8988T (cell line): ENCODE results near the gene DISP2.

ENCODE experiments used
- DNase-seq: peaks from one replicate; pipeline ENCODE4 v3.0.0; 2011

DISP2 gene

GRCh38 chr15:40327457-40327856 is 30.6 kb upstream of the DISP2 start:
- no peak for DNase-seq

- no peak for DNase-seq
These were observed 29.8 kb upstream of the DISP2 start for GRCh38 chr15:40328176-40328575.

- no peak for DNase-seq
These were observed 29.3 kb upstream of the DISP2 start for GRCh38 chr15:40328751-40329150.

- DNase-seq, result no peak
These were observed 28.2 kb upstream of the DISP2 start for GRCh38 chr15:40329804-40330203.

- no peak for DNase-seq
These were observed 27.6 kb upstream of the DISP2 start for GRCh38 chr15:40330368-40330836.

- DNase-seq, result no peak
These were observed 27.0 kb upstream of the DISP2 start for GRCh38 chr15:40331026-40331425.

- no peak for DNase-seq
These were observed 26.4 kb upstream of the DISP2 start for GRCh38 chr15:40331637-40332036.

- DNase-seq, result no peak
These were observed 25.8 kb upstream of the DISP2 start for GRCh38 chr15:40332113-40332781.

GRCh38 chr15:40333922-40334492 is 24.0 kb upstream of the DISP2 start:
- DNase-seq, result no peak

- no peak for DNase-seq
These were observed 23.5 kb upstream of the DISP2 start for GRCh38 chr15:40334541-40334940.

GRCh38 chr15:40334941-40335795 is 22.9 kb upstream of the DISP2 start:
- DNase-seq, result no peak

GRCh38 chr15:40335938-40336743 is 21.9 kb upstream of the DISP2 start:
- no peak for DNase-seq

- DNase-seq, result no peak
These were observed 21.3 kb upstream of the DISP2 start for GRCh38 chr15:40336744-40337122.

GRCh38 chr15:40337597-40337996 is 20.4 kb upstream of the DISP2 start:
- no peak for DNase-seq

GRCh38 chr15:40338041-40338657 is 19.9 kb upstream of the DISP2 start:
- peak; percentile 75 for DNase-seq

- DNase-seq, result peak; percentile 70
These were observed 18.9 kb upstream of the DISP2 start for GRCh38 chr15:40338921-40339620.

- DNase-seq, result no peak
These were observed 18.4 kb upstream of the DISP2 start for GRCh38 chr15:40339621-40339945.

- no peak for DNase-seq
These were observed 17.8 kb upstream of the DISP2 start for GRCh38 chr15:40340038-40340739.

- DNase-seq, result no peak
These were observed 17.1 kb upstream of the DISP2 start, which contains the start of gene CCDC9B for GRCh38 chr15:40340740-40341400. Gene CCDC9B, minus strand, starts transcription at chr15:40340939. Its CDS starts 120 bp downstream, at chr15:40340819.

- no peak for DNase-seq
These were observed 15.4 kb upstream of the DISP2 start for GRCh38 chr15:40342416-40343320.
